Stimulated activated CD4-positive, alpha-beta T cell treated with anti-CD3 and anti-CD28 coated beads, TNF-alpha, amount 100 ng/mL, for 48 hours (primary cell): ENCODE measurements around the gene FCN2.

Experiments
- DNase-seq, 3 donors: peaks; one replicate each; pipeline ENCODE4 v3.0.0-alpha.2; 2020; ENCODE audit warnings: low read depth in 3 of 3

The FCN2 gene

GRCh38 chr9:134909511-134910481, 29.2 kb downstream of the FCN2 start:
- no peak for DNase-seq

GRCh38 chr9:134912126-134912840, 31.7 kb downstream of the FCN2 start:
- no peak for DNase-seq

- no peak for DNase-seq
These were observed 32.6 kb downstream of the FCN2 start for GRCh38 chr9:134913041-134913712.

- DNase-seq: no peak
These were observed 33.3 kb downstream of the FCN2 start for GRCh38 chr9:134913713-134914500.

- DNase-seq: no peak
These were observed 33.9 kb downstream of the FCN2 start for GRCh38 chr9:134914501-134914834.

GRCh38 chr9:134915046-134915985, 34.7 kb downstream of the FCN2 start:
- DNase-seq: no peak

GRCh38 chr9:134916161-134916665, 35.6 kb downstream of the FCN2 start:
- no peak for DNase-seq

GRCh38 chr9:134917431-134918373, 37.1 kb downstream of the FCN2 start, which contains the start of gene FCN1:
TSS of gene FCN1 (minus strand) at chr9:134917912. CDS start at chr9:134917871, 41 bp downstream.
- no peak for DNase-seq

GRCh38 chr9:134918646-134919045, 38.0 kb downstream of the FCN2 start:
- no peak for DNase-seq

GRCh38 chr9:134919303-134919702, 38.7 kb downstream of the FCN2 start:
- DNase-seq: no peak

GRCh38 chr9:134922066-134922931, 41.7 kb downstream of the FCN2 start:
- DNase-seq: no peak

- no peak for DNase-seq
These were observed 42.3 kb downstream of the FCN2 start for GRCh38 chr9:134922932-134923240.

- DNase-seq: no peak
These were observed 42.9 kb downstream of the FCN2 start for GRCh38 chr9:134923466-134923865.

- DNase-seq: no peak
These were observed 44.5 kb downstream of the FCN2 start for GRCh38 chr9:134925011-134925511.

GRCh38 chr9:134928436-134929192, 48.0 kb downstream of the FCN2 start:
- no peak for DNase-seq

- DNase-seq: no peak
These were observed 48.9 kb downstream of the FCN2 start for GRCh38 chr9:134929193-134930158.
